ENCODE data around the gene MTR. TPM values are rescaled to one million over a fixed set of nuclear protein-coding genes. Genes with fewer than 3 reads are reported as not detected.
"Not testable (repeated sequence)": the region's sequence is repeated elsewhere in the genome, so short reads cannot be mapped to it uniquely, and the experiment has no call there.

Gene MTR
- total RNA-seq, 2 experiments from 2014 or later = 22.3 to 63.8 TPM

GRCh38 chr1:236904892-236905741 lies 110.0 kb downstream of the MTR start:
- H3K27ac ChIP-seq (ENCODE audit: low read depth, low read length, poor library complexity, severe bottlenecking) = no peak overlapping the region
- H3K4me1 ChIP-seq (ENCODE audit: insufficient read depth, low read length, poor library complexity, severe bottlenecking) = no peaks in the 10 kb centered on the region
- H4K20me1 ChIP-seq (ENCODE audit: insufficient read depth, low read length) = no peaks in the 10 kb centered on the region
- intact Hi-C loops (cut with micrococcal nuclease; ENCODE audit: unreplicated experiment) = no loop called here
- ChIA-PET CTCF (ENCODE audit: unreplicated experiment) (no interaction called here), POLR2A (interaction anchor here (0.5 kb wide), 1 partner anchor 168 kb away, joined by 3 read pairs; no protein-coding TSS in a partner anchor)
- no TSS peak for BruUV-seq (replicated peaks)
- H3K9me2 ChIP-seq (ENCODE audit: insufficient read depth, low read length) = no peaks in the 10 kb centered on the region
- H3K79me2 ChIP-seq (ENCODE audit: insufficient read depth, low read depth, low read length) = no peaks in the 10 kb centered on the region
- DNase-seq (ENCODE audit: low spot score) = no peak
- H2AFZ ChIP-seq (ENCODE audit: low read length) = no peak overlapping the region
- H3K4me2 ChIP-seq (ENCODE audit: low read length) = no peak overlapping the region
- H3K9me3 ChIP-seq (ENCODE audit: low read length) = no peaks in the 10 kb centered on the region
- H3K4me3 ChIP-seq (ENCODE audit: low read depth, low read length, poor library complexity, severe bottlenecking) = no peak overlapping the region
- TF ChIP-seq, protein P1, sequence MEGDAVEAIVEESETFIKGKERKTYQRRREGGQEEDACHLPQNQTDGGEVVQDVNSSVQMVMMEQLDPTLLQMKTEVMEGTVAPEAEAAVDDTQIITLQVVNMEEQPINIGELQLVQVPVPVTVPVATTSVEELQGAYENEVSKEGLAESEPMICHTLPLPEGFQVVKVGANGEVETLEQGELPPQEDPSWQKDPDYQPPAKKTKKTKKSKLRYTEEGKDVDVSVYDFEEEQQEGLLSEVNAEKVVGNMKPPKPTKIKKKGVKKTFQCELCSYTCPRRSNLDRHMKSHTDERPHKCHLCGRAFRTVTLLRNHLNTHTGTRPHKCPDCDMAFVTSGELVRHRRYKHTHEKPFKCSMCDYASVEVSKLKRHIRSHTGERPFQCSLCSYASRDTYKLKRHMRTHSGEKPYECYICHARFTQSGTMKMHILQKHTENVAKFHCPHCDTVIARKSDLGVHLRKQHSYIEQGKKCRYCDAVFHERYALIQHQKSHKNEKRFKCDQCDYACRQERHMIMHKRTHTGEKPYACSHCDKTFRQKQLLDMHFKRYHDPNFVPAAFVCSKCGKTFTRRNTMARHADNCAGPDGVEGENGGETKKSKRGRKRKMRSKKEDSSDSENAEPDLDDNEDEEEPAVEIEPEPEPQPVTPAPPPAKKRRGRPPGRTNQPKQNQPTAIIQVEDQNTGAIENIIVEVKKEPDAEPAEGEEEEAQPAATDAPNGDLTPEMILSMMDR (conservative IDR thresholded peaks at IDR 0.05; ENCODE audit: low read length) = no peak
- no peak for TF ChIP-seq EZH2phosphoT487 (IDR thresholded peaks at IDR 0.05; ENCODE audit: borderline replicate concordance, low read depth, low read length)
- H3K36me3 ChIP-seq (ENCODE audit: insufficient read depth, low read length) = 0 out of 2 replicates have a peak, but pooled peaks cover 8% of the 10 kb centered on the region

- intact Hi-C loops (cut with micrococcal nuclease; ENCODE audit: unreplicated experiment) = no loop called here
- no peaks in the 10 kb centered on the region for H3K9me3 ChIP-seq (ENCODE audit: low read length)
- no peak for DNase-seq (ENCODE audit: low spot score)
- no peak overlapping the region for H3K4me2 ChIP-seq (ENCODE audit: low read length)
- POLR2A ChIA-PET = no interaction called here
- no peaks in the 10 kb centered on the region for H3K9me2 ChIP-seq (ENCODE audit: insufficient read depth, low read length)
- H3K4me1 ChIP-seq (ENCODE audit: insufficient read depth, low read length, poor library complexity, severe bottlenecking) = no peaks in the 10 kb centered on the region
- no peak overlapping the region for H3K27ac ChIP-seq (ENCODE audit: low read depth, low read length, poor library complexity, severe bottlenecking)
- H3K79me2 ChIP-seq (ENCODE audit: insufficient read depth, low read depth, low read length) = no peaks in the 10 kb centered on the region
- no peak overlapping the region for H3K4me3 ChIP-seq (ENCODE audit: low read depth, low read length, poor library complexity, severe bottlenecking)
- CTCF ChIA-PET (ENCODE audit: unreplicated experiment) = no interaction called here
- TF ChIP-seq, protein P1 (conservative IDR thresholded peaks at IDR 0.05; ENCODE audit: low read length) = no peak
- TF ChIP-seq EZH2phosphoT487 (IDR thresholded peaks at IDR 0.05; ENCODE audit: borderline replicate concordance, low read depth, low read length) = no peak
- no TSS peak for BruUV-seq (replicated peaks)
- H2AFZ ChIP-seq (ENCODE audit: low read length) = no peak overlapping the region
- no peaks in the 10 kb centered on the region for H3K36me3 ChIP-seq (ENCODE audit: insufficient read depth, low read length)
- H4K20me1 ChIP-seq (ENCODE audit: insufficient read depth, low read length) = no peaks in the 10 kb centered on the region
These were observed 112.1 kb downstream of the MTR start for GRCh38 chr1:236907205-236907604.

DNA sequence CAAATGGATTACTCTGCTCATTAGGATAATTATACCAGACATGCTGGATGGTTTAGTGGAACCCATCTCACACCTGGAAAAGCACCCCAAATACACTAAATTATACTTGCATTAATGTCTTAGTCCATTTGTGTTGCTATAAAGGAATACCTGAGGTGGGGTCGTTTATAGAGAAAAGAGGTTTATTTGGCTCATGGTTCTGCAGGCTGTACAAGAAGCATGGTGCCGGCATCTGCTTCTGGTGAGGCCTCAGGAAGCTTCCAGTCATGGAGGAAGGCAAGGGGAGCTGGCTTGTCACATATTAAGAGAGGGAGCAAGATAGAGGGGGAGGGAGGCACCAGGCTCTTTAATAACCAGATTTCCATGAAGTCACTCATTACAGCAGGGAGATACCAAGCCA lies 113.6 kb downstream of the MTR start:
- H3K79me2 ChIP-seq (ENCODE audit: insufficient read depth, low read depth, low read length) = no peaks in the 10 kb centered on the region
- no peaks in the 10 kb centered on the region for H4K20me1 ChIP-seq (ENCODE audit: insufficient read depth, low read length)
- no peaks in the 10 kb centered on the region for H3K9me2 ChIP-seq (ENCODE audit: insufficient read depth, low read length)
- DNase-seq (ENCODE audit: low spot score) = no peak
- TF ChIP-seq, protein P1 (conservative IDR thresholded peaks at IDR 0.05; ENCODE audit: low read length) = no peak
- TF ChIP-seq EZH2phosphoT487 (IDR thresholded peaks at IDR 0.05; ENCODE audit: borderline replicate concordance, low read depth, low read length) = no peak
- H3K9me3 ChIP-seq (ENCODE audit: low read length) = no peaks in the 10 kb centered on the region
- intact Hi-C loops (cut with micrococcal nuclease; ENCODE audit: unreplicated experiment) = no loop called here
- ChIA-PET POLR2A (interaction anchor here (0.5 kb wide), 1 partner anchor 1689 kb away, joined by 3 read pairs; no protein-coding TSS in a partner anchor), CTCF (ENCODE audit: unreplicated experiment) (no interaction called here)
- H3K4me1 ChIP-seq (ENCODE audit: insufficient read depth, low read length, poor library complexity, severe bottlenecking) = no peaks in the 10 kb centered on the region
- no peak overlapping the region for H3K4me2 ChIP-seq (ENCODE audit: low read length)
- no peak overlapping the region for H2AFZ ChIP-seq (ENCODE audit: low read length)
- no peaks in the 10 kb centered on the region for H3K36me3 ChIP-seq (ENCODE audit: insufficient read depth, low read length)
- H3K4me3 ChIP-seq (ENCODE audit: low read depth, low read length, poor library complexity, severe bottlenecking) = no peak overlapping the region
- H3K27ac ChIP-seq (ENCODE audit: low read depth, low read length, poor library complexity, severe bottlenecking) = no peak overlapping the region
- no TSS peak for BruUV-seq (replicated peaks)

GRCh38 chr1:236911047-236911446 lies 116.0 kb downstream of the MTR start:
- intact Hi-C loops (cut with micrococcal nuclease; ENCODE audit: unreplicated experiment); H3K4me3 ChIP-seq (ENCODE audit: low read depth, low read length, poor library complexity, severe bottlenecking); H3K79me2 ChIP-seq (ENCODE audit: insufficient read depth, low read depth, low read length); DNase-seq (ENCODE audit: low spot score); CTCF ChIA-PET (ENCODE audit: unreplicated experiment); POLR2A ChIA-PET; H3K9me2 ChIP-seq (ENCODE audit: insufficient read depth, low read length); H4K20me1 ChIP-seq (ENCODE audit: insufficient read depth, low read length); H3K4me2 ChIP-seq (ENCODE audit: low read length); H3K36me3 ChIP-seq (ENCODE audit: insufficient read depth, low read length); H3K4me1 ChIP-seq (ENCODE audit: insufficient read depth, low read length, poor library complexity, severe bottlenecking); BruUV-seq (replicated peaks); H3K9me3 ChIP-seq (ENCODE audit: low read length); H3K27ac ChIP-seq (ENCODE audit: low read depth, low read length, poor library complexity, severe bottlenecking); H2AFZ ChIP-seq (ENCODE audit: low read length): not testable (repeated sequence)

Measured in OCI-LY7 (cell line).